ENCODE results near the gene TBL3. TPM values are rescaled to one million over a fixed set of nuclear protein-coding genes. Genes with fewer than 3 reads are reported as not detected.

Gene TBL3
- total RNA-seq, 2 donors from 2014 or later: 22.0 to 23.6 TPM

Other genes with a start within 250 kb of the TBL3 start
- 10 to 100 TPM; 59.5 to 62.9 TPM for gene NME3, start 200.5 kb upstream of the TBL3 start, total RNA-seq
- 10 to 100 TPM; 22.1 to 34.9 TPM for gene EME2, start 199.2 kb upstream of the TBL3 start, total RNA-seq
- gene MRPS34, start 198.9 kb upstream of the TBL3 start, total RNA-seq: 100 to 1,000 TPM; 103 to 133 TPM
- gene SPSB3, start 189.5 kb upstream of the TBL3 start, total RNA-seq: 10 to 100 TPM; 37.9 to 49.1 TPM
- 10 to 100 TPM; 29.4 to 34.4 TPM for gene NUBP2, start 189.1 kb upstream of the TBL3 start, total RNA-seq
- gene IGFALS, start 178.3 kb upstream of the TBL3 start, total RNA-seq: 1 to 10 TPM in 1 of 2 donors, under 1 TPM in 1; 0.58 to 1.3 TPM
- 10 to 100 TPM; 64.5 to 85.0 TPM for gene HAGH, start 145.2 kb upstream of the TBL3 start, total RNA-seq
- gene FAHD1, start 144.8 kb upstream of the TBL3 start, total RNA-seq: 10 to 100 TPM; 60.0 to 66.9 TPM
- gene MEIOB, start 99.9 kb upstream of the TBL3 start, total RNA-seq: not detected
- gene HS3ST6, start 53.6 kb upstream of the TBL3 start, total RNA-seq: 10 to 100 TPM in 1 of 2 donors, under 1 TPM in 1; 0.31 to 11.8 TPM
- gene MSRB1, start 28.9 kb upstream of the TBL3 start, total RNA-seq: 10 to 100 TPM; 46.0 to 46.6 TPM
- gene RPL3L, start 17.4 kb upstream of the TBL3 start, total RNA-seq: not detected
- gene NDUFB10, start 12.5 kb upstream of the TBL3 start, total RNA-seq: 100 to 1,000 TPM; 224 to 273 TPM
- 1,000 to 10,000 TPM; 1,705 to 1,742 TPM for gene RPS2, start 7.2 kb upstream of the TBL3 start, total RNA-seq
- gene RNF151, start 5.2 kb upstream of the TBL3 start, total RNA-seq: not detected
- 10 to 100 TPM; 34.6 to 49.0 TPM for gene NOXO1, start 9.4 kb downstream of the TBL3 start, total RNA-seq
- gene GFER, start 12.1 kb downstream of the TBL3 start, total RNA-seq: 10 to 100 TPM; 73.7 to 82.3 TPM
- gene SYNGR3, start 17.9 kb downstream of the TBL3 start, total RNA-seq: 1 to 10 TPM; 1.6 to 3.0 TPM
- 10 to 100 TPM; 45.8 to 52.8 TPM for gene ZNF598, start 37.8 kb downstream of the TBL3 start, total RNA-seq
- 1 to 10 TPM; 1.9 to 2.5 TPM for gene NPW, start 47.7 kb downstream of the TBL3 start, total RNA-seq
- 10 to 100 TPM; 69.3 to 73.7 TPM for gene NHERF2, start 54.8 kb downstream of the TBL3 start, total RNA-seq
- 10 to 100 TPM; 27.3 to 29.5 TPM for gene NTHL1, start 75.8 kb downstream of the TBL3 start, total RNA-seq
- 100 to 1,000 TPM; 115 to 118 TPM for gene TSC2, start 75.9 kb downstream of the TBL3 start, total RNA-seq
- gene PKD1, start 163.8 kb downstream of the TBL3 start, total RNA-seq: 10 to 100 TPM; 75.1 to 76.7 TPM
- gene RAB26, start 176.6 kb downstream of the TBL3 start, total RNA-seq: 10 to 100 TPM; 24.9 to 27.2 TPM
- 10 to 100 TPM; 94.5 to 99.8 TPM for gene TRAF7, start 183.7 kb downstream of the TBL3 start, total RNA-seq
- gene CASKIN1, start 224.6 kb downstream of the TBL3 start, total RNA-seq: under 1 TPM; 0.11 to 0.15 TPM
- gene MLST8, start 233.4 kb downstream of the TBL3 start, total RNA-seq: 10 to 100 TPM; 26.7 to 31.4 TPM
- 10 to 100 TPM in 1 of 2 donors, 1 to 10 TPM in 1; 6.1 to 14.4 TPM for gene BRICD5, start 238.8 kb downstream of the TBL3 start, total RNA-seq
- gene PGP, start 242.8 kb downstream of the TBL3 start, total RNA-seq: 10 to 100 TPM; 16.3 to 24.3 TPM

All from left colon (tissue), 2 donors.